ENCODE data around the gene PLD1.
A peak's percentile ranks its signal among the peaks of the same experiment; 100 is the strongest.

Gene PLD1

DNA sequence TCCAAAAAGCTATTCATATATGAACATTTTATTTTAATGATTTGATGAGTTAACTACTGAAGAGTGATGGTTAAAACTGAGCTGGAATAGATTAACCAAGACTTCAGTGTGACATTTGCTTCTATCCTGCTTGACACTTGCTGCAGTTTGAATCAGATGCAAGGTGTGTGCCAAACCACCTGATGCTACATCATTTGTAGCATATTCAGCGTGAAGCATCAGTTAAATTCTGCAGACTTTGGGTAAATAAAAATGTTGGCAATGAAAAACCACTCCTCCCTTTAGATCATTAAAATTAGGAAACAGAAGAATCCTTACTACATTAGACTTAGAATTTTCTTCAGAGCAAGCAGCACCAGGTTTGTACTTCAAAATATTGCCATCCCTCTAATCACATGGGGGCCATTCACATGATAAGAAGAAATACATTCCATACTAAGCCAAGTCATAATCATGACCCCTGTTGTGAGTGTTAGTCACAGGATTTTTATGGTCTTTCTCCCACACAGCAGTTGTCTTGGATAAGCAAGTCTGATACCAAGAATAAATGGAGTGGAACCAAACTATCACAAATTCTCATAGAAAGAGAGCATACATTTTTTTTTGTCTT is 189.4 kb downstream of the PLD1 start:
- peak; percentile 41 for DNase-seq (ENCODE audit: low read depth, low spot score)

DNA sequence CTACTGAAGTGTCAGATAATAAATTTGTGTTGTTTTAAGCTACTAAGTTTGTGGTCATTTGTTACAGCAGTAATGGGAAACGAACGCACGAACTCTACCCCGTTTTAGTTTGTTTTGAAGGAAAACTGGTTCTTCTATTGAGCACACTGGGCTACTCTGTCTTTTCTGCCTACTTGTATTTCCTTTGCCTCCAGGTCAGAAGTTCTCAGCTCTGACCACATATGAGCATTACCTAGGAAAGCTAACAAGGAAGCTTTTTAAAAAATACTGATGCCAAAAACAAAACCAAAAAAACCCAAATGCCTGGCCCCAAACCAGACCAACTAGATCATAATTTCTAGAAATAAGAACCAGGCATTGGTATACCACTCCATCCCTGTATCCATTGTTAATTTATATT is 193.5 kb downstream of the PLD1 start:
- no peak for DNase-seq (ENCODE audit: low read depth, low spot score)

DNA sequence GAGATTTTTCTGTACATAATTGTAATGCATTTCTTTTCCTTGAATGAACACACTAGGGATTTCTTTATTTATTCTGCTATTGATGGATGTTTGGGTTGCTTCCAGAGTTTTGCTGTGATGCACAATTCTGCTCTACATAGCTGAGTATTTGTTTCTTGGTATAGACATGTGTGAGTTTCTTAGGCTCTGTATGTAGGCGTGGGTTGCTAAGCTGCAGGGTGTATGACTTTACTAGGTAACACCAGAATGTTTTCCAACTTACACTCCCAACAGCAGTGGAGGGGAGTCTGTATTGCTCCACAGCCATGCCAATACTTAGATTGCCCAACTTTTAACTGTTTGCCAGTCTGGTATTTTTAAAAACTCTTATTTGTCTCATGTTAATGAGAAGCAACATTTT is 194.6 kb downstream of the PLD1 start:
- DNase-seq (ENCODE audit: low read depth, low spot score): no peak

DNA sequence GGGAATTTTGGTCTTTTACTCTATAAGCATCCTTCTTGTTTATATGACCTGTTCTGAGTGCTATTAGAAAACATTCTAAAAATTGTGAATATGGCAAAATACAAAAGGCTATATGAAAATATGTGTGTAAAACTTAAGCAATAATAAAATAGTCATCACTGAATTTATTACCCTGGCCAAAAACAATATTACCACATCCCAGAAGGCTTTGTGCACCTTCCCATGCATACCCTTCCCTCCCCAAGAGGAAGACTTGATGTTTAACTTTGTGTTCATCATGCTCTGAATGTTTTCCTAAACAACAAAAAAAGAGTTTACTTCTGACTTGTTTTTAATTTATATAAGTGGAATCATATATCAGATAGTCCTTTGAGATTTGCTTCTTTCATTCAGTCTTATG is 195.0 kb downstream of the PLD1 start:
- DNase-seq (ENCODE audit: low read depth, low spot score): no peak

DNA sequence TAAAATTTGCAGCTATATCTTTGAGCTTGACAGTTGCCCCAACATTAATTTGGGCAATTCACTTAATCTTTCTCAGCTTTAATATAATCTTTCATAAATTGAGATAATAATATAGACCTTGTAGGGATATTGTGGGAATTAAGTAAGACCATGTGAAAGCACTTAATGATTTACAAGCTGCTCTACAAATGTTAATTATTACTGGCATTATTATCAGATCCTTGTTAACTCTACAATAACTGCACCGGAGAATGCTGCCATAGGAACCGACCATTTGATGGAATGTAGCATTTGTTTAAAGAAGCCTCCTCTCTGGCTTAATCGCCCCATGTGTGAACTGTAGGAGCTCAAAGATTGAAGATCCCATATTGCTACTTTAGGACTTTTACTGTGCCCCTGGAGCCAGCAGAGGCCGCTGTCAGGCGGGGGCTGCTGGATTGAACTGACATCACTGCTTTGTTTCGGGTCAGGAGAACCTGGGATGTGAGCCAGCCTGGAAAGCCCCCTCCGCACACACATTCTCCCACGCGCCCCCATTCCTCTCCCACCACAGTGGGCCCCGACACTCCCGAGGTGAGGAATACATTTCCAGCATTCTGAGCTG is 195.9 kb downstream of the PLD1 start:
- no peak for DNase-seq (ENCODE audit: low read depth, low spot score)

DNA sequence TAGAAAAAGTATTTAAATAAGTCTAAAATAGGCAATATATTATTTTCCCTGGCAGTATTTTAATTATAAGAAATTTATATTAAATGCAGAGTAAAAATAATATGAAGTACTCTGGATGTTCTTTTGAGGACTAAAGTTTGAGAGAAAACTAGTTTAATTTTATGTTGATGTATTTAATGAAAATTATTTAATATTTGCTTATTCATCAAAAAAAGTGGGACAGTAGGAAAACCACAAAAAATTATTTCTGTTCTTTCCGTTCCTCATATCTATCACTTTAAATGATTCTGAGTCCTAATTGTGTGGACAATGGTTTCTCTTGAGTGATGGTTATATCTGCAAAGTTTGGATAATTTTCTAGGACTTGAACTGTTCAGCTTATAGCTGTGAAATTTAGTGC is 202.8 kb downstream of the PLD1 start:
- no peak for DNase-seq (ENCODE audit: low read depth, low spot score)

DNA sequence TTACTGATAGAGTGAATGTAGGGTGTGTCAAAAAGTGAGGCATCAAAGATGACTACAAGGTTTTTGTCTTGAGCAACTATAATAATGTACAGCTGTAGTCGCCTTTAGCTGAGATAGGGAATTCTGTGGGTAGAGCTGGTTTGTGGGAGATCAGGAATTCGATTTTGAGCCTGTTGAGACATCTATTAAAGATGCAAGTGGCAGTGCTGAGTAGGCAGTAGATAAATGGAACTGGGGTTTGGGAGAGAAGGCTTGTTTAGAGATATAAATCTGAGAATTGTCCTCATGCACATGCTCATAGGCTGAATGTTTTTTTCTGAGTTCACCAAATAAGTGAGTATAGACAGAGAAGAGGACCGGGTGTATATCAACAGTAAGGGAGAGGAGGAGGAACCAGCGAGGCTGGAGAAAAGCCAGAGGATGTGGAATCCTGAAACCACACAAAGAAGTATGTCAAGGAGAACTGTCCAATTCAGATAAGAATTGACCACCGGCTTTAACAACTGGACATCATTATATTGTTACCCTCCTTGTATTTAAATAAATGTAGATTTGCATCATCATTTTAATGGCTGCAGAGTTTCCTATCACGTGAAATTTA is 204.0 kb downstream of the PLD1 start:
- DNase-seq (ENCODE audit: low read depth, low spot score): no peak

DNA sequence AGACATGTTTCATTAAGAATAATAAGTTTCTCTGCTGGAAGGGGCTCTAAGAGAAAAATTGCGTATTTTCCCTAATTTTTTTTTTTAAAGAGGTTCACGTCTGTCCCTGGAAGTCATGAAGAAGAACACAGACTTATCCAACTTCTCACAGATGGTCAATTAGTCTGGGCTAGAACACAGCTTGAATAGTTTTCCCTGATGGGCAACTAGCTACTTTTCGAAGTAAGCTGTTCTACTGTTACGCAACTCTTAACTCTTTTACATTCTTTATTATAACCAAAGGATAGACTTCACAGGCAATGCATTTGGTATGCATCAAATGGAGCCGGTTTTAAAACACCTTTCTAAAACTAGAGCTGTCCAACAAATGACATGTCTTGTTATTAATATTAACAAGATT is 205.9 kb downstream of the PLD1 start:
- no peak for DNase-seq (ENCODE audit: low read depth, low spot score)

DNA sequence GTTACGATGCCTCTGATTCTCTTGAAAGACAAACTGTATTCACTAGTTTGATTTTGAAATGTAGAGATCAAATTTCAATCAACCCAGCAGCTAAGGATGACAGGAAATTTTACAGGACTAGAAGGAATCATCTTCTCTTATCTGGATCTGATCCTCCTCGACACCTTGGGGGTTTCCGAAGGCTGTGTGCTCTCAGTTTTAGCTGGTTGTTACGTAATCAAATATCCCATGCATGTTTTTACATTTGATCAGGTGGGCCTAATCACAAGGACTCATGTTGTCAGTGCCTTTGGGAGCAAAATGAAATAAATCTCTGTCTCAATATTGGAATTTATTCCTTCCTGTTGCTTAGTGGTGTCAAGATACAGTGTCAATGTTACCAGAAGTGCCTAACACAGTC is 208.2 kb downstream of the PLD1 start:
- no peak for DNase-seq (ENCODE audit: low read depth, low spot score)

DNA sequence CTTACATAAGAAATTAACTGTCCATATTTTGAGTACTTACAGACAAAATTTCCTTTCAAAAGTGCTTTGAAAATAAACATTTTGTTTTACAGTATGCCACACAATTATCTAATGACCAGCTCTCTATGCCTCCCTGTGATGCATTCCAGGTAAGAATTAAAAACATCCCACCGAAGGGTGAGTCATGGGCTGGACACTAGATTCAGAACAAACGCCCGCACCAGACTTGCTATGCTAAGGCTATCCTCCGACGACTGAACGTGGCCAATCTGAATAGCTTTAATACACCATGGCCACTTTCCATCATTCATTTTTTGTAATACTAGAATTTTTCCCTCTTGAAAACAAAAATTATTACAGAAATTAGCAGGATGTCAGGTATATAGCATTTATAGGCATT is 210.3 kb downstream of the PLD1 start:
- DNase-seq (ENCODE audit: low read depth, low spot score): no peak

DNA sequence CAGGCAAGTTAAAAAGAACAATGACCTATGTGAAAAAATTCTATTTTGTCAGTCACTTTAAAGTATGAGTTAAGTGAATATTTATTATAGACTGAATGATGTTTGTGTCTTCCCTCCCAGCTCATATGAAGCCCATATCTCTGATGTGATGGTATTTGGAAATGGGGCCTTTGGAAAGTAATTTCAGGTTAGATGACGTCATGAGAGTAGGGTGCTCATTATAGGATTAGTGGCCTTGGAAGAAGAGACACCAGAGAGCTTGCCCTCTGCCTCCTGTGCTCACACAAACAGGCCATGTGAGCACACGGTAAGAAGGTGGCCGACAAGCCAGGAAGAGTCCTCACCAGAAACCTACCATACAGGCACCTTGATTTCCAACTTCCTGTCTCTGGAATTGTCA is 211.3 kb downstream of the PLD1 start:
- DNase-seq (ENCODE audit: low read depth, low spot score): no peak

DNA sequence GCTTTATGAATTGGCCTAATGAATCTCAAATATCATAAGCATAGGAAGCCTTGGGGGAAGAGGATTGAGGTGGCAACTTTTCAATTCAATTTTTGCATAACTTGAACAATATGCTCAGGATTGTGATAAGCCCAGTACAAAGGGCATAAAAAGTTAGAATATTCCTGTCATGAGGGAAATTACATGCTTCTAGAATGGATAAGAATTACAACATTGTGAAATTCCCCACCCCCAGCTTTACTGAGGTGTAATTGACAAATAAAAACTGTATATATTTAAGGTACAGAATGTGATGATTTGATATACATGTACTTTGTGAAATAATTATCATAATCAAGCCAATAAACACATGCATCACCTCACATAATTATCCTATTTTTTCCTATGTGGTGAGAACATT is 217.5 kb downstream of the PLD1 start:
- DNase-seq (ENCODE audit: low read depth, low spot score): no peak

DNA sequence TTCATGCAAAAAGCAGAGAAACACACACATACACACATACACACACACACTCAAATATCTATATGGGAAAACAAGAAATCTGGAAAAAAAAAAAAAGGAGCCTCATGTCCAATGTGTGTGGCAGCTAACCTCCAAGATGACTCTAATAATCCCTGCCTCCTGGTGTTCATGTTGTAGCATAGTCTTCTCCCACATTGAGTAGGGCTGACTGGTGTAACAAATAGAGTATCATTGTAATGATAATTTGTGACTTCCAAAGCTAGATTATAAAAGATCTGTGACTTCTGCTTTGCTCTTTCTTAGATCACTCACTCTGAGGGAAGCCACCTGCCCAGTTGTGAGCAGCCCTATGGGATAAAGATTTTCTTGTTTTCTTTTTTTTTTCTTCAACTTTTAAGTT is 219.2 kb downstream of the PLD1 start:
- DNase-seq (ENCODE audit: low read depth, low spot score): no peak

DNA sequence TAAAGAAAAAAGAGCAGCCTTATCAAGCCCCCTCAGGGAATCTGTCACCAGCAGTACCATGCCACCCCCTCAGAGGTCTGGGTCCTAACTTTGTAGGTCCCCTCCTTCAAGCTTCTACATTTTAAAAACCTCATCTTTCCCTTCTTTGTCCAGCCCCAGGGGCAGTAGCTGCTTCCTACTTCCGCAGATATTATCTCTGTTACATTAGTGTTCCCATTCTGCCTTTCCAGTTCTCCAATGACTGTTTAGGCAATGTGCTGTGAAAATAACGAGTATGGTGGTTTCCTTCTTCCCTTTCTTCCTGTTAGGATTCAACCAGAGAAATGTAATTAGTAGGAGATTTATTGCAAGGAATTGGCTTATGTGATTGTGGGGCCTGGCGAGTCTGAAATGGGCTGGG is 224.0 kb downstream of the PLD1 start:
- DNase-seq (ENCODE audit: low read depth, low spot score): no peak

DNA sequence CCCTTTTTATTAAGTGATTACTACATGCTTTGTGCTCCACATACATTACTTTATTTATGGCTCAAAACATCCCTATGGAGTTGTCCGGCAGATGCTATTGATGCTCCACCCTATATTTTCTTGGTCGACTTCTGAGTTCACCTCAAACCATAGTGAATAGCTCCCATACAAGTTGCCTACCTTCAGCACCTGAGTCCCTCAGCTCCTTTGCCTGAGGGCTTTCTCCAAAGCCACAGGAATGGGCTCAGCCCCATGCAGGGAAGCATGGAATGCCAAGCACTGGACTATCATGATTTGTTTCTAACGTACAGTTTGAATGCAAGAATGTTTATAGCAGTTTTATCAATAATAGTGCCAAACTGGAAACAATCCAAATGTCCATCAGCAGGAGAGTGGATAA is 225.2 kb downstream of the PLD1 start:
- no peak for DNase-seq (ENCODE audit: low read depth, low spot score)

DNA sequence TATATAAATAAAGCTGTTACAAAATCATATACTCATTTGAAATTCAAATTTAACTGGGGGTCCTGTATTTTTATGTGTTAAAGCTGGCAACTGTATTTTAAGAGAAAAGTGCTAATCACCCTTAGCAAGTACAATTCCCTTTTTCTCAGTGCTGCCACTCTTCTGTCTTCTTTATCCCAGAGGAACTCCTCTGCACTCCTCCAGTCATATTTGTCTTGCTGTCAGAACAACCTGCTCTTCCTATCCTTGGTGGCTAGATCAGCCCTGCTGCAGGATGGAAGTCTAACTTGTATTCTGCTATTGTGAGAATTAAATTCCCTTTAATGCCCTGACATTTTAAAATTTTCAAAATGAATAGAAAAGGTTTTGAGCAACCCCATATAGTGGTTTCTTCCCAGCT is 226.2 kb downstream of the PLD1 start:
- no peak for DNase-seq (ENCODE audit: low read depth, low spot score)

DNA sequence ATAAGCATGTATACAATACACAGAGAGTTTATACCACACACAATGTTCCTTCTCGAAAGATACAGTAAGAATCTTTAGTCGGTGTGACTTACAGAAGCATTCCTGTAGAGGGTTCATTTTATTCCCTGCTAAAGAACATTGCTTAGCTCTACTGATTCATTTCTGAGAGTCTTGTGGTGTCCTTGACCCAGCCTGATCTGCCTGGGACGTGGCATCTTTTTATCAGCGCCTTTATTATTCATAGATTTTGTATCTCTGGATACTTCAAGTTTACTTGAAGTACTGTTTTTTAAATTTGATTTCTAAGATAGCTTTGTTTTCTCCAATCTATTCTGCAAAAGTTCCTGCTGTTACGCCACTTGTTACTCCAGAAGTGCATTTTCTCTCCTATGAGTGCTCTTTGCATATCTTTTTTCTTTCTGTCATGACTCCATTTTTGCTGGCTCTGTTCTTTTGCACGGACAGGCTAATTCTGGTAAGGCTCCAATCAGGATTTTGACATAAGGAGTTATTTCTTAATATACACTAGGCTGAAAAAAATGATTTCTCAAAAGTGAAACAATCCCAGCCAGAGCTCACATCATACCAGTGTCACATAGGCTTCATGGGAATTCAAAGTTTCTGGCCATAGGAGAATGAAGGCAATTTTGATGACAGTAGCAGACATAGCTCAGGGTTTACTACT is 235.6 kb downstream of the PLD1 start:
- DNase-seq (ENCODE audit: low read depth, low spot score): no peak

DNA sequence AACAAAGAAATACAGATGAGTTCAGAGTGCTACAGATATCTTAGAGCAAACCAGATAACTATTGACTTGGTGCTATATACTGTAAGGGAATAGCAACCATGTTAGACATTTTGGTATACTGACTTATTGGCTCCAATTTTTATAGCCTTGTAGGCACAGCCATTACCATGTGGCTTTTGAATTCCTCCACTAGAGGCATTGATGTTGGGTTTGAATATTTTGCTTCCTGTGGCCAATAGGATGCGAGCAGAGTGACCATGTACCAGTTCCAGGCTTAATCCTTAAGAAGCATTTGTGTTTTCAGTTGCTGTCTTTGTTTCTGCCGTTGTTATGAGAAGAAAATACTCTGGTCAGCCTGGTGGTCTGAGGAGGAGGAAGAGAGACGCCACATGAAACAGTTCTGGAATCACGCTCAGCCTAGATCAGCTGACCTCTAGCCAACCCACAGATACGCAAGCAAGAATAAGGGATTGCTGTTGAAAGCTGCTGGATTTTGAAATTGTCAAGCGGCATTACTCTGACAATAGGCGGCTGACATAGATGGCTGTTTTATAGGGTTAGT is 240.6 kb downstream of the PLD1 start:
- no peak for DNase-seq (ENCODE audit: low read depth, low spot score)

DNA sequence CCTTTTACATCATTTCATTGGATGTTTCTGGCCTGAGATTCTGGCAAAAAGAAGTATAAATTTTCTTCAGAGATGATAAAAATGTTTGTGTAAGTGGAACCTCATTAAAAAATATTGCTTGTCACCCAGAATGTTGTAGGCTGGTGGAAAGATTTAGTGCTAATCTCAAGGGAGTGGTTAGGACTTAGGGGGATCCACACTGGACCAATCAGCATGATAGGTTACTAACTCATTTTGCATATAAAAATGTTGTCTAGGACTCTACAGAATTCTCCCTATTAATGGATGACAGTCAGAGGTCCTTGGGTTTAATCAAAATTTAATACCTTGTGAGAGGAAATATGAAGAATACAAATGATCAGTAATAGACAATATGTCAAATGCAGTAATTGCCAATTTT is 241.5 kb downstream of the PLD1 start:
- no peak for DNase-seq (ENCODE audit: low read depth, low spot score)

DNA sequence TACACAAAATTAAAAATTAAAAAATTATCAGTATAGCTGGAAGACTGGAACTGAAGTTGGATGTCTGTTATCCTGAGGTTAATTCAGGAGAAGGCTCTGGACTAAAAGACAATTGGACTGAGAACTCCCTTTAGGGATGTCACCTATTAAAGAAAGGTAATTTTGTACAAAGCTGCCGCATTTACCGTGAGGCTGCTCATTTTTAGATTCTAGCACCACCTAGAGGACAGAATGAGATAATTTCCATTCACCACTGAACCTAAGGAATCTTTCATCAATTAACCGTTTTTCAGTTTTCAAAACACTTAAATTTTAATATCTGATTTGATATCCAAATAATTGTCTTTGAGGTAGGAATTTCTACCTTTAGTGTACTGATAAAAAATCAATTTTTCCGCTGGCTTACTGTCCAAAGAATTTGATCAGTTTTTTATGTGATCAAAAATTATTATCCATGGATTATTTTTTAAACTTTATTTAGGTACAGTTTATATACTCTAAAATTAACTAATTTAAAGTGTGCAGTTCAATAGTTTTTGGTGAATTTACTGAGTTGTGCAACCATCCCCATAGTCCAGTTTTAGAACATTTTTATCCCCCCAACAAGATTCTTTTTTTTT is 243.4 kb downstream of the PLD1 start:
- no peak for DNase-seq (ENCODE audit: low read depth, low spot score)

DNA sequence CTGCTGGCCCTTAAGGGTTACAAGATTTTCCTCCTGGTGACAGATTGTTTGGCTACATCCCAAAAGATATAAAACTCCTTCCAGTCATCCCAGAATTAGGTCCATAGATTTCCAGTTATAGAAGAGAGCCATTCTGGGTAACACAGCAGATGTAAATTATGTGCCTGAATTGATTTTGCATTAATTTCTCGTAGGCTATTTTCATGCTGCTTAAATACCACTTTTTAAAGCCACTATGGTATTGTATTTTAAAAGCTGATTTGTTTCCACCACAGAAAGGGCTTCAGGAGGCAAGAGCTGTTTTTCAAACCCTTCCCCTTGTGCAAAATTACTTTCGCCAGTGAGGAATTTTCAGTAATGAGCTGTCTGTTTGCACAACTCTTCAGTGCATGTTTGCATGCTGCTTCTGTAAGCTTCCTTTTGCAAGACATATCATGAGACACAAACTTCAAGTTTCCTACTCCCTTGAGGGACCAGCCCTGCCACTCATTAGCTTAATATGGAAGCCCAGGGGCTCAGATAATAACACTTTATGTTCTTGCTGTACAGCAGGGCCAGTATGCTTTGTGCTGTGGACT is 244.7 kb downstream of the PLD1 start:
- DNase-seq (ENCODE audit: low read depth, low spot score): no peak

Data from brain pericyte (primary cell).